Middle frontal gyrus (tissue), 1 donor: ENCODE data around the gene FAM185A.
"Not testable (repeated sequence)": the region's sequence is repeated elsewhere in the genome, so short reads cannot be mapped to it uniquely, and the experiment has no call there.

Experiments
- DNase-seq: peaks from one replicate; pipeline ENCODE4 v3.0.0-alpha.2; 2015; ENCODE audit warnings: low spot score; ENCODE audit errors: extremely low spot score

The FAM185A gene

DNA sequence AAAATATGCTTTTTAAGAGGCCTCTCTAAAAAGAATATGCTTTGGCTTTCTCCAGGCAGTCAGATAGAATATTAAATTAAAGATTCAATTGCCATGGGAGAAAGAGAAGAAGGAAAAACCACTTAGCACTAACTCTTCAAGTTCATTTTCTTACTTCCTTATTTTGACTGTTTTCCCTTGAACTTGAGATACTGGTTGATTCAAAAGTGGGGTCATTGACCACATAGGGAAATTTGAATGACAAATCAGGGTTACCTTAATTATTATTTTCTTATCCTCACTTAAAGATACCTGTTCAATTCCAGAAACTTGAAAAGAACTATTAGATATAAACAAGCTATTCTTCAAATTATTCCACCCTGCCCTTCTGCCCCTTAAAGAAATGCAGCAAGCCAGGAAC, 27.4 kb downstream of the FAM185A start:
- DNase-seq: not testable (repeated sequence)

DNA sequence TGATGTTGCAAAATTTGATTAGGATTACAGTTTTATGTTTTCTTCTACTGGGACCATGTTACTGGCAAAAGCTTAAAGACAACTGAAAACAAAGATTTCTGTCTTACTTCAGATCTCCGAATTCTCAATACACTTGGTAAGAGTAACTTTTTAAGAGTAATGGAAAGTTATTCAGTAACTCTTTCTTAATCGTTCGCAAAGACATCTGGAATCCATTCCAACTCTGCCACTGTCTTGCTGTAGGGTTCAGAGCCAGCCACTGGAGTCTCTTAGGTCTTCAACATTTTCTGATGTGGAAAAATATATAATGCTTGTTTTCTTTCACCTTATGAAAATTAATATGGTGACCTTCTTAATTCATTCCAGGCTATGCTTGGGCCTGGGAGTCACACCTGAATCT, 29.9 kb downstream of the FAM185A start:
- DNase-seq: not testable (repeated sequence)

DNA sequence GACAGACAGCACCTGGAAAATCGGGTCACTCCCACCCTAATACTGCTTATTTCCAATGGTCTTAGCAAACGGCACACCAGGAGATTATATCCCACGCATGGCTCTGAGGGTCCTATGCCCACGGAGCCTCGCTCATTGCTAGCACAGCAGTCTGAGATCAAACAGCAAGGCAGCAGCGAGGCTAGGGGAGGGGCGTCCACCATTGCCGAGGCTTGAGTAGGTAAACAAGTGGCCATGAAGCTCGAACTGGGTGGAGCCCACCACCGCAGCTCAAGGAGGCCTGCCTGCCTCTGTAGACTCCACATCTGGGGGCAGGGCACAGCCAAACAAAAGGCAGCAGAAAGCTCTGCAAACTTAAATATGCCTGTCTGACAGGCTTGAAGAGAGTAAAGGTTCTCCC, 32.1 kb downstream of the FAM185A start:
- not testable (repeated sequence) for DNase-seq

DNA sequence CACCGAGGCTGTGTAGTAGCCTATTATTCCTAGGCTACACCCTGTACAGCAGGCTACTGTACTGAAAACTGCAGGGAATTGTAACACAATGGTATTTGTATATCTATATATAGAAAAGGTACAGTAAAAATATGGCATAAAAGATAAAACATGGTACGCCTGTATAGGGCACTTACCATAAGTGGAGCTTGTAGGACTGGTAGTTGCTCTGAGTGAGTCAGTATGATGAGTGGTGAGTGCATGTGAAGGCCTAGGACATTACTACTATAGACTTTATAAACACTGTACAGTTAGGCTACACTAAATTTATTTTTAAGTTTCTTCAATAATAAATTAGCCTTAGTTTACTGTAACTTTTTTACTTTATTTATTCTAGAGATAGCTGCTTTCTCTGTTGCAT, 40.0 kb downstream of the FAM185A start:
- not testable (repeated sequence) for DNase-seq

DNA sequence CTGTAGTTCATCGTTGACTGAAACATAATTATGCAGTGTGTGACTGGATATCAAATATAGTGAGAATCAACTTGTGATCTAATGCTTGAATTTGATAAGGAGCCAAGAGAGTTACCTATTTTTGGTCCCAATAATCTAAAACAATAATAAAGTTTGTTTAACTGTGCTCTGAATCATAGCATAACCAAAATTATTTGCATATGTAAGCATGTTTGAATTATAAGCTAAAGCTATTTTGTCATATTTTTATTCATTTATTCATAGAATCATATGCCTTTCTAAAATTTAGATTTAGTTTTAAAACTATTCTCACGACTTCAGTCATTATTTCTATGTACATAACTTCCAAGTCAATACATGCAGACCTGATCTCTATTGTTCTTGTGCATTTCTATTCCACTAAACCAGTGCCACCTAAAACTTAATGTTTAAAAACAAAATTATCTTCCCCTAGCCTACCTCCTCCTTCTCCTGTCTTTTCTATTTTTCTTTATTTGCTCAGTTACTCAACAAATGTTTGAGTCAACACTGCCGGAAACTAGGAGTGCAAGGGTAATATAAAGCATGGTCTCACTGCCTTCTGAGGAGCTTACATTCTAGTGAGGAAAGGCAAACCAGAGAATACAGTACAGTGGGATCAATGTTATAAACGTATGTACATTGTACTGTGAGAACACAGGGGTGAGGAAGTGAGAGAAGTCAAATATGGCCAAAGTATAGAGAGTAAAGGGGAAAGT, 41.7 kb downstream of the FAM185A start:
- DNase-seq: not testable (repeated sequence)

DNA sequence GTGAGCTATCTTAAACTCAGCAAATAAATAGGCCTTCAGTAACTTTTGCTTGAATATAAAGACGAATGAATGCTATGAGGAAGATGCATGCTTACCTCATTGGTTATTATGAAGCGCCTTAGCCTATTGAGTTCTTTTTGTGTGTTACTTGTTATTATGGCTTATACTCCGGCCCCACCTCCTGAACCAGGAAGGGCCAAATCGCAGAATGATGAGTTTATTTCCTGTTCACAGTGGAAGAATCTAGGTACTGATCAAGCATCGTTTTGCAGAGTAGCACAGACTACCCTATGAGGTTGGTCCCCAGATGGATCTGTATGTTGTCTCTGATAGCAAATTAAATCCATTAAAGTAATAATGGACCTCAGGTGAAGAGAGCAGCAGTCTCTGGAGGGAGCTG, 42.6 kb downstream of the FAM185A start:
- not testable (repeated sequence) for DNase-seq

DNA sequence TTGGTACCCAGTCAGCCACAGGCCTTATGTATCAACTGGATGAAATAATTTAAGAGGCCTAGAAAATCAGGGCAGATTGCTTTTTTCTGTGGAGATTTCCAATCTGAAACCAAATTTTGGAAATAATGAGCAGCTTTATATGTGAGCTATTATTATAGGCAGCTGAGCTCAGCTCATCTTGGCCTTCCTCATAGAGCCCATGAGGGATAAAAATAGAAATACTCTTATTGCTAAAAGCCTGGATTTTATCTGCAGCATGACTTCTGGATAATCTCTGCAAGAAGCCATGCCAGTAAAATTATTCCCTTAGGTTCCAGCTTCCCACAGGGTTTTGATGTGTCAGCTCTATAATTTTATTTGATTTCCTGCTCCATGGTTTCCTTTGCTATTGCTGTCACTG, 43.0 kb downstream of the FAM185A start:
- not testable (repeated sequence) for DNase-seq

DNA sequence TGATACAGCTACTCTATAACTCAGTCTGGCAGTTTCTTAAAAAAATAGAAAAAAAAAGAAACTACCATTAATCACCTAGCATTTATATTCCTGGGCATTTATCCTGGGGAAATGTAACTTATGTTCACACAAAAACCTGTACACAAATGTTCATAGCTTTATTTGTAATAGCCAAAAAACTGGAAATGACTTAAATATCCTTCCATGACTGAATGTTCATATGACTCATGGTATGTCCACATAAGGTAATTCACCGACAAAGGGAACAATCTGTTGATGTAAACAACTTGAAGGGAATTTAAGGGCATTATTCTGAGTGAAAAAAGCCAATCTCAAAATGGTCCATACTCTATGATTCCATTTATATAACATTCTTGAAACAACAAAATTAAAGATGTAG, 45.8 kb downstream of the FAM185A start:
- DNase-seq: not testable (repeated sequence)

DNA sequence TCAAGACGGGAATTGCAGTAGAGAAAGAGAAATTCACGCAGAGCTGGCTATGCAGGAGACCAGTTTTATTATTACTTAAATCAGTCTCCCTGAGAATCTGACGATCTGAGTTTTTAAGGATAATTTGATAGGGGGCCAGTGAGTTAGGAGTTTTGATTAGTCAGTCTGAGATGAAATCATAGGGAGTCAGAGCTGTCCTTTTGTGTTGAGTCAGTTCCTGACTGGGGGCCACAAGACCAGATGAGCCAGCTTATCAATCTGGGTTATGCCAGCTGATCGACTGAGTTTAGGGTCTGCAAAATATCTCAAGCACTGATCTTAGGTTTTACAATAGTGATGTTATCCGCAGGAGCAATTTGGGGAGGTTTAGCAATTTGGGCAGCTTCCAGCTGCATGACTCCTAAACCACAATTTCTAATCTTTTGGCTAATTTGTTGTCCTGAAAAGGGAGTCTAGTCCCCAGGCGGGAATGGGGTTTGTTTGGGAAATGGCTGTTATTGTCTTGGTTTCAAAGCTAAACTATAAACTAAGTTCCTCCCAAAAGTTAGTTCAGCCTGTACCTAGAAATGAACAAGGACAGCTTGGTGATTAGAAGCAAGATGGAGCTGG, 47.3 kb downstream of the FAM185A start:
- DNase-seq: not testable (repeated sequence)

DNA sequence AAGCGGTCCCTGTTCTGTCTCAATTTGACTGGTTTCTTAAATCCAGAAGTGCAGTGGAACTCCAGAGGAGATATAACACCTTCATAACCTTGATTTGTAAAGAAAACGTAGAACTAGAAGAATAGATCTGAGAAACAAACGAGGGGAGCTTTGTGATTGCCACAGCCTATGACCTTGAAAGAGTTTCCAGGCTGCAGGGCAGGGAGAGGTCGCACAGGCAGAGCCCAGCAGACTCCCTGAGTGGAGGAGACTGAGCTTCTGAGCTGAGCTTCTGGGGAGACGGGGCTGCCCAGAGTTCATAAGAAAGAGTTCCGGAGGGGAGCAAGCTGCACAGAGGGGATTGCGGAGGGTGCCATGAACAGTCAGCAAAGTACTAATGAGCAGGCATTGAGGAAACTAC, 57.8 kb downstream of the FAM185A start:
- DNase-seq: no peak

DNA sequence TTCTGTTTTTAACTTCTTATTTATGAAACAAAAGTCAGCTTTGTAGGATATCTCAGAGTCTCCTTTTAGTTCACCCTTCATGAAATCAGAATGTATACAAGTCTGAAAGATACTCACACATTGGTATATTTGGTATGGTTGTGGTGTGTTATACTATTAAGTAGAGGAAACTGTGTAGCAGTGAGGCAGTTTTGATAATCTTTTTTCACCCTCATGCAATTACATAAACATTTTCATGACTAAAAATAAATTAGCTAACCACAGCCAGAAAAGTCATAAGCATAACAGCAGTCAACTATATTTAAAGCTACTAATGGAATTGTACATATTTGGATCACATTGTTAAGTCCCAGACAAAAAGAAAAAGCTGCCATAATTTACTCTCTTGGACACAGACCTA, 62.1 kb downstream of the FAM185A start:
- DNase-seq: no peak

DNA sequence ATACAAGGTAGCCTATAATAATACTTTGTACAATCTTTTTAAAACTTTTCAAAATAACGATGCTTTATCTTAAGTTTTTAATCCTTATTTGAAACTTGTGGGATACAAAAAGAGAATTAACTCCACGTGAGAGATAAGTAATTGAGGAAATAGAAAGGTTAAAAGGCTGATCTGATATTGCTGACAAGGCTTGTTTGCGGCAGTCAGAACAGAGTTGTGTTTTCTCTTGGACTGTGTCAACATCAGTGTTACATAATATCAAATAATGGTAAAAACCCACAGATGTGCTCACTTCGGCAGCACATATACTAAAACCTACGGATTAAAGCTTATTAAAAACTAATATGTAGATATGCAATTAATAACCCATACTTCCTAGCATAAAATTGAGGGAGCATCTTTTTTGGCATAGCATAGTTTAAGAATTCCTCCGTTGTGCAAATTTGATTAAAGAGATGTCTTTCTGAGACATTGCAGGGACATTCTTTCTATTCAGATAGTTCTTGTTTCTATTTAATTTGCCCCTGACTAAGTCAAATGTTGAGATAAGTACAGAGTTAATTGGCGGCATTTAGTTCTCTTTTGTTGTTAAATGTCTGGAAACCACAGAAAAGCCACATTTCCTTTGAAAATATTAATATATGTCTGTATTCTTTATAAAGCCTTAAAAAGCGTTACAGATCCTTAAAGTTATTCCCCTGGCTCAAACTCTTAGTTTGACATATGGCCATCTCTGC, 63.3 kb downstream of the FAM185A start:
- DNase-seq: no peak

DNA sequence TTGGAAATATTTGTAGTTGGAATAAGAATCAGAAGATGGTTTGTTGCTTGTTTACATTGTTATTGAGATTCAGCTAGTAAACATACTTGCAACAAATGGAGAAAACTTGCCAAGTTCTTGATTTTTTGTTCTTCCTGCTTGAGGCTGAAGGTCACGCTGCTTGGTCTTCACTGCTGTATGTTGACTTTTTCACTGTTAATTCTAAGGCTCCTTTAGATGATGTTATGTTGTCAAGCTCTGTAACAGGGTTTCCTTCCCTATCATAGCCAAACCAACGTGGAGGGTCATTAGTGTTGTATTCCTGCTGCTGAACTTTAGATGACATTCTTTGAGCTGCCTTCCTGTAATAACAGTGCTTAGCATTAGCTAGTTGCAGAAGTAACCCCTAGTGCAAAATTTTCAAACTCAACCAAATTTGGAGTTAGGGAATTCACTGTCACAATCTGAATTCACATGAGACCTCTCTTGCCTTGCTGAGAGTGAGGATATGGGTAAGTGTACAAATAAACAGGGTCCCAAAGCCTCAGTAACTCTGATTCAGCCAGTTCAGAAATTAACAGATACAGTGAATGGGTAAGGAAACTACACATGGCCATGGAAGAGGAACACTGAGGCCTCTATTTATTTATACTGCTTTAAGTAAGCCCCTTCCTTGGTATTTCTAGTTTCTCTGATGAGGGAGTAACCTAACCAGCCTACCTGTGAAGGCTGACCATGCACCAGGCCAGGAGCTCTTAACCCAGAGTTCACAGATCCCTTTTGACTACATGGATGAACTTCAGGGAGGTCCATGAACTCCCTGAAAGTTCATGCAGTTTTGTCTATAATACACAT, 64.6 kb downstream of the FAM185A start:
- DNase-seq: no peak

DNA sequence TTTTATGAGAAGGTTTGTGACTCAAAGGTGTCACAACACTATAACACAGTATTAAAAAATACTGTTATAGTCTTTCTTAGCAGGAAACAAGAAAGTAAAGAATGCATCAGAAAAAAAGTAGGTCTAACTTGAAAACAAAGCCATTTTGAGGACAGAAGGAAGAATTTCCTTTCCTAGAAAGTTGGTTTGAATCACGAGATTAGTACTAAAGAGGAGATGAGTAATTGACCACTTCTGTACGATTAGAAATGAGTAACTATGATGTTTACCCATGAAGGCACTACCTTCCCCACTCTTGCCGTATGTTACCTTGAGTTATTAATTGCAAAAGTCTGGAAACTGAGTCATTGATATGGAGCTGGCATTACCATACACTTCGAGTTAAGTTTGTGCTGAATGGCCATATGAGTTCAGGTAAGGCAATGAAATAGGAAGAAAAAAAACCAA, 65.2 kb downstream of the FAM185A start:
- no peak for DNase-seq

DNA sequence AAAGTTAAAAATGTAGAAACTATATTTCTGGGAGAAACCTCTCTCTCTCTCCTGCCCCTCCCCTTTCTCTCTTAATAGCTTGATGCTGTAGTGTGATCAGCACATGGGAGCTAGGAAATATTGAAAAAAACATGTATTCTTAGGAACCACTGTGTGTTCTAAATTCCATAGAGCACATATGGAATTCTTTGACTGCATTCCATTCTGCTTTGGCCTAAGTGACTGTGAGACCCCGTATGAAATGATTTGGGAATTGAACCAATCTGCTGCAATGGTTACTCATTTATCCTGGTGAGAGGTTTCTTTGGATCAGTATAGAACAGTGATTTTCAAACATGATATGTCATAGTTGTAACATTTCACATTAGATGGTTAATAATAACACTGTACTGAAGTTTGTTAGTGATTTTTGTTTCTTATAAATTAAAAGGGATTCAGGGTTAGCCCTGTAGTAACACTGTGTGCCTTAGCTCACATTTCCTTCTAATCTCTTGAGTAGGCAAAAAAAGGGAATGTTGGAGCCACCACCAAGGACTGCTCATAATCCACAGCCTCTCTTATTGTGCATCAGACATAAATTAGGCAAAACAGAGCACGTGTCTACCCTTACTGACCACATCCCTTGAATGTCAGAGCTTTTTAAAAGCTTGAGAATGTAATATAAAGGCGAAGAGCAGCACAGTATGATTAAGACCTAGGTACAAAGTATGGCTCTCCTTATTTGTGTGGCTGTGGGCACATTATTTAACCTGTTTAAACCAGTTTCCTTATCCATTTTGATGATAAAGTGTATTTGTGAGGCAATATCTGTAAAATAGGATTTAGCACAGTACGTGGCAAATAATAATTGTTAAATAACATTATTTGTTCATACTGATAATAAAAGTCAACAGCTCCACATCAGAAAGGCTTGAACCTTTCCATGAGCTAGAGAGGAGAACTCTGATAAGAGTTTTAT, 69.1 kb downstream of the FAM185A start:
- no peak for DNase-seq

DNA sequence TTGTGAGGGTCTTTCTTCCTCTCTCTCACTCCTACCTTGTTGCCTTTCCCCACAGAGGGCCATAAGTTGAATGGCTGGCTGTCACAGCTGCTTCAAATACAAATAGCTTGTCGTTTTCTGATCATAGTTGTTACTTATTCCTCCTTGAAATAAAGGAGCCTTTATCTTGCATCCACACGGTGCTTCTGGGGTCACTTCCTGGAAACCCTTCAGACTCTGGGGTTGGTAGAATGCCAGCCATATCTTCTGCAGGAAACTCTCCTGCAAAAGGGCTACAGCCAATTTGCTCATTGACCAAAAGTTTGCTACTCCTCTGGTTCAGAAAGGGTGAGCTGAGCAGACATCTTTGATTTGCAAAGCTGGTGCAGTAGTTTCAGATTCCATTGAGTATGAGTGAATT, 70.4 kb downstream of the FAM185A start:
- no peak for DNase-seq

DNA sequence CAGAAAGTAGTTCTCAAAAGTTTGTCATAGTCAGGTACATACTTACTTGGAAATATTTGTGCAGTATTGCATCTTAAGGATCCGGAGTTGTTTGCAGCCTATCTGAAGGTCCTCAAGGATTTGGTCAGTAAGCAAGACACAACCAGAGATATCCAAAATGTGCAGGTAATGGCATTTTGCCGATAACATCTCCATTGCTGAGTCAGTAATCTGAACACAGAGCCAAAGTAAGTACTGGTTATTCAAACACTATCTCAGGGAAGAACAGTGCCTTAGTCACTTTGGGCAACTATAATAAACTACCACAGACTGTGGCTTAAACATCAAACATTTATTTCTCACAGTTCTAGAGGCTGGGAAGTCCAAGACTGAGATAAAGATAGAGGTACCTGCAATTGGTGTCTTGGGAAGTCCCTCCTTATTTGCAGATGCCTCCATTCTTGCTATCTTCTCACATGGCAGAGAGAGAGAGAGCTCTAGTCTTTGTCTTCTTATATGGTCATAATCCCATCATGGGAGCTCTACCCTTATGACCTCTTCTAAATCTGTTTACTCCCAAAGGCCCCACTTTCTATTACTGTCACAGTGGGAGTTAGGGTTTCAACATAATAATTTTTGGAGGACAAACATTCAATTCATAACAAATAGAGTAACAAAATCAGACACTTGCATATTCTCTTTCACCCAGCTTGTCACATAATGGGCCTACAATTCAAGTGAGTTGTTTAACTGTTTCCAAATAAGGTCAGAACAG, 73.4 kb downstream of the FAM185A start:
- DNase-seq: no peak

DNA sequence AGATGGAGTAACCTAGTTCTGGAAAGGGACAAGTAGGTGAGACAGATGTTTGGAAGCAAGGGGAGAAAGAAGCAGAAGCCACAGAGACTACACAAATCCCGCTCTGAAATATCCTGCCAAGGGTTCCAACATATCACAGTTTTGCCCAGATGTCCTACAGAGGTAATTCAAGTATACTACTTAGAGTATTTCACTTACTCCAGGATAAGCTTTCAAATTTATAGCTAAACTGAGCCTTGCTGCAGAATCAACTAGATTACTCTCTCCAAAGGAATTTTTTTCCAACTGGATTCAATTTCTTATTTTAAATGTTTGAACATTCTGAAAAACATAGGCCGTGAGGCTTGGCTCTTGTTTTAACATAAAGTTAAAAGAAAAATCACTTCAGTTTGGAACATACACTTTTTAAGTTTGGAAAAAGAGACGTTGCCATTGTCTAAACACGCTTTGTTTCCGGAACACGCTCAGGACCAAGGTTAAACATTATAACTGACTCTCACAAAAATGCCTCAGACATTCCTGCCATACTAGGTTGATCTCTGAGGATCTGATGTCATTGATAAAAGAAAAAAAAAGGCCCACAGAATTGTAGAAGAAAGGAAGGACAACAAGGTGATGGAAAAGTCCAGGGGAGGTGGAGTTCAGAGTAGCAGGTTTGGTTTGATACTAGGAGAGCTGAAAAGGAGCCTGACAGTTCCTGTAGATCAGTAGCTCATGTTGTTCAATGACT, 74.8 kb downstream of the FAM185A start:
- DNase-seq: no peak

DNA sequence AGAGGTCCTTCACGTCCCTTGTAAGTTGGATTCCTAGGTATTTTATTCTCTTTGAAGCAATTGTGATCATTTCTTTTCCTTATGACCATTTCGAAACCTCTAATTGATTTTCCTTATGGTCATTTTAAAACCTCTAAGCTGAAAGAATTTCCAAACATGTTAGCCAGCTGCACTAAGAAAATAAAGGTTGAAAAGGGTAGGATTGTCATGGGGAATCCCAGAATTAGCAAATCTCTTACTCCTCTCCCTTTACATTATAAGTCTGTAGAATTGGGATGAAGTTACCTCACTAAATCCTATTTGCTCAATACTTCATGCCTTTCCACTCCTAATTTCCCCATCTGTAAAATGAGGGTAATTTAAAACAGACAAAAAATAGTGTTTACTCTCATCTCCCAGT, 79.5 kb downstream of the FAM185A start:
- no peak for DNase-seq
